ENCODE data around the gene CTRB1.
A peak's percentile ranks its signal among the peaks of the same experiment; 100 is the strongest.

The CTRB1 gene

GRCh38 chr16:75226550-75227360 lies 8.0 kb downstream of the CTRB1 start:
- DNase-seq, result peak; percentile 31

- DNase-seq, result peak; percentile 31
These were observed 8.8 kb downstream of the CTRB1 start for GRCh38 chr16:75227361-75228142.

GRCh38 chr16:75228143-75228976 lies 9.6 kb downstream of the CTRB1 start:
- DNase-seq, result no peak

DNA sequence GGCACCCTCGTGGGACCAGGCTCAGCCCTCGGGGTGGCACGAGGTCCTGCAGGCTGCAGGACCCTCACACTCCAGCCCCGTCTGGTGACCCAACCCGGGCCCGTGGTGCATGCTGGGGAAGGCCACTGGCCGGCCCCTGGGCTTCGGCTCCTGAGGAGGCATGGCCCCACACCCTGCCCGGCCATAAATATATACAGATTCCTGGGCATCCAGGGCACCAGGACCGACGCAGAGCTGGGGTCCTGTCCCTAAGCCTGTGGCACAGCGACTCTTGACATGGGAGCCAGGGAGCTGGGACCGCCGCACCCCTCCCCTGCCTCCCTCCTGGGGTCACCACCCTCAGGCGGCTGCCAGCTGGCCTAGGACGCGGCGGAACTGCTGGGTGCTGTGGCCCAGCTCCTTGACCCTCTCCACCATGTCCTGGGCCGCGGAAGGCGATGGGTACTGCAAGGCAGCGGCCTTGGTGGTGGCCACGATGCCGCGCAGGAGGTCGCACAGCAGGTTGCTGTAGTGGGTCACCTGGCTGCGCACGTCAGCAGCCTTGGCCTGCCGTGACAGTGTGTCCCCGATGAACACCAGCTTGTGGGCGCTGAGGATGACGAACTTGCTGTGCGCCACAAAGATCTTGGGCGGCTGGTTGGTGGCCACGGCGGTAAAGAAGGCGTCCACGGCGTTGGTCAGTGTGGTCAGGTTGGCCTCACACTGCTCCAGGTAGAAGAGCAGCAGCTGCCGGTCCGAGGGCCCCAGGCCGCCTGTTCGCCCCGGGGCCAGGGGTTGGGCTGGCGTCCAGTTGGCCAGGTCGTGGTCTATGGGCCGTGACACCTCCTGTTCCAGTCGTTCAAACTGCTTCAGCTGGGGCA lies 10.6 kb downstream of the CTRB1 start:
- DNase-seq, result peak; percentile 33

- DNase-seq, result no peak
These were observed 11.8 kb downstream of the CTRB1 start for GRCh38 chr16:75230471-75231110.

GRCh38 chr16:75231570-75231969 lies 12.8 kb downstream of the CTRB1 start:
- no peak for DNase-seq

DNA sequence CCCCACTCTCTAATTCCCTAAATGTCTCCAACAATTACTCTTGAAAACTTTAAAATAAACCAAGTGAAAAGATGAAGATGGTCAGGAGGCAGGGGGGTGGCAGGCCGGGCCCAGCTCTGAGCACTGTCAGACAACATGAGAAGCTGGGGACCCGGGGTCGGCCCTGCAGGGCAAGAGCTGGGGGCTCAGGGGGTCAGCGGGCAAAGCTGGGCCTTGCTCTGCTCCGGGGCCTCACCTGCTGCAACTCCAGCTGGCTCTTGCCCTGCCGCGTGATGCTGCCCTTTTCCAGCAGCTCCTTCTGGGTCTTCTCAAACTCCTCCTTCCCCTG lies 14.8 kb downstream of the CTRB1 start:
- DNase-seq, result no peak

DNA sequence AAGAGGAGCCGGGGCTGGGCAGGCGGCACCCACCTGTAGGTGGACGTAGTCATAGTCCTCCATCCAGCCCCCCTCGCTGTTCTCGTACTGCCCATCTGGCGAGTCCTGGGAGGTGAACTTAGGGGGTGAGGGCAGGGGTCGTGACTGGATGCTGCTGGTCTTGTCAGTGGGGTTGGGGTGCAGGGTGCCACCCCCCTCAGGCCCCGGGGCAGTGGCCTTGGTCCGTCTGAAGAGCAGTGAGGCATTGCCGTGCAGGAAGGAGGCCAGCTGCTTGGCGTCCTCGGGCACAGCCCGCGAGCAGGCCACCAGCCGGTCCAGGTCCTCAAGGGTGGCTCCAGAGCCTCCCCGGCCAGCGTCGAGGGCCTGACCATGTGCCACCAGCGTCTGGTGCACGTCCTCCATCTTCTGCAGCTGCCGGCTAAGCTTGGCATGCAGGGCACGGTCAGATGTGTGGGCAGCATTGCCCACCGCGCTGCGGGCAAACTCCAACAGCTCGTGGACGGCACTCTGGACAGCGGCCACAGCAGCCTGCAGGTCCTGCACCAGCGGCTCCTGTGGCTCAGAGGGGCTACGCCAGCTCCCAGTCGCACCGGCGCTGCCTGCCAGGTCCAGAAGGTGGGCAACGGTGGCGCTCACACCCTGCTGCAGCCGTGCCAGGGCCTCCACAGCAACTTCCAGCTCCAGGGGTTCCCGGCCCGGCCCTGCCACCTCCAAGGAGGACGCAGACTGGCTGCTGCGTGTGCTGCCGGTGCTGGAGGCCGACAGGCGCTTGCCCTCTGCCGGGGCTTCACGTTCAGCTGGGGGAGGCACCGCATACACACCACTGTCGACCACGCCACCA lies 16.3 kb downstream of the CTRB1 start:
- peak; percentile 29 for DNase-seq

- DNase-seq, result peak; percentile 22
These were observed 17.0 kb downstream of the CTRB1 start for GRCh38 chr16:75235721-75236193.

- peak; percentile 16 for DNase-seq
These were observed 17.4 kb downstream of the CTRB1 start for GRCh38 chr16:75236232-75236631.

- peak; percentile 38 for DNase-seq
These were observed 18.1 kb downstream of the CTRB1 start for GRCh38 chr16:75236736-75237397.

DNA sequence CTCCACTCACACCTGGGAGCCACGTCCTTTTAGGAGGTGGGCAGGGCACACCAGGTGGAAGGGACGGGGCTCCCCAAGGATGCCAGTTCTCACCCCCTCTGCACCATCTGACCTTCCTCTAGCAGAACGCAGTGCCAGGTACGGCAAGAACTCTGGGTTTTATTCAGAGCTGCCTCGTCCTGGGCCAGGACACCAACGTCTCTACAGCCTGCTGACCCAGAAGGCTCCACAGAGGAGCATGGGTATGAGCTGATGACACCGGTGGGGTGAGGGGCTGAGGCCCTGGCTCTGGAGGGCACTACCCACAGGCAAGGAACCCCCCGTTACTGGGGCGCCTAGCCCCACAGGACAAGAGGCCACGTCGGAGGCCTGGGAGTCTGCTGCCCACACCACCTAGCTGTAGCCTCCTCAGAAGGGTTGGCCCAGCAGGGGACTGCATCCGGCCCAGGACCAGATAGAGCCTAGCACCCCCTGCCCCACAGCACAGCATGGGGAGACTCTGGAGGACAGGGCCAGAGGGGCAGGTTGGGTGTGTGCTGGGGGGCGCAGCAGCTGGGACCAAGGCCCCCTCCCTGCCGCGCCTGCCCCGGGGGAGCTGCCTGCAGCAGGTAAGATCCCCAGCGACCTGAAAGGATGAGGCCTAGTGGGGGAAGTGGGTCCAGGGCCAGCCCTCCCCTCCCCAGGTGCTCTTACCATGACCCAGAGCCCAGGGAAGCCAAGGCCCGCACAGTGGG lies 18.8 kb downstream of the CTRB1 start:
- peak; percentile 48 for DNase-seq

DNA sequence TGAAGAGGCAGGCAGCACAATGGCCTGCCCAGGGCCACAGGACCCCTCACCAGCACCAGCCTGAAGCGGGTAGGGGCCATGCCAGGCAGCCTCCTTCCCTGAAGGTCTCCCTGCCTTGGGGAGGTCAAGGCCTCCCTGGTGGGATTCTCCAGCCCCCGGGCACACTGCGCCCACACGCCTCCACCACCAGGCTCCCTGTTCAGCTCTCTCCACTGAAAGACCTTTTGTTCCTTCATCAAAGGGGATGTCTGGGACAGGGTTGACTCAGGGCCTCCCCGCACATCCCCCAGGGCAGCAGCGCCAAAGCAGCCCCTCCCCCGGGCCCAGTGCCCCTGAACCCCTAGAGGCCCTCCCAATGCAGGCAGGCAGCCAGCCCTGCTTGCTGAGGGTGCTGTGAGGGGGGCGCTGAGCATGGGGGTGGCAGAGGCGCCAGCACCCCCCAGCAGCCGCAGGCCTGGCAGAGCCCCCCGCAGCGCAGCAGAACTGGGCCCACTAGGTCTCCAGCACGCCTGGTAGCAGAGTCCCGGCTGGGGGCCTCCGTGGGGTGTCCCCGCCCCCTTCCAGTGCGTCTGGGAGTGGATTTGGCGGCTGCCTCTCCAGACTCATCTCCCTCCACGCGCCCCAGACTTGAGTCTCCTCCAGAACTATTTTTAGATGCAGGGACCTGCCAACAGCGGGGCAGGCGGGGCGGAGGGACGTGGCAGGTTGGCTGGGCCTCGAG lies 19.5 kb downstream of the CTRB1 start:
- peak; percentile 92 for DNase-seq

DNA sequence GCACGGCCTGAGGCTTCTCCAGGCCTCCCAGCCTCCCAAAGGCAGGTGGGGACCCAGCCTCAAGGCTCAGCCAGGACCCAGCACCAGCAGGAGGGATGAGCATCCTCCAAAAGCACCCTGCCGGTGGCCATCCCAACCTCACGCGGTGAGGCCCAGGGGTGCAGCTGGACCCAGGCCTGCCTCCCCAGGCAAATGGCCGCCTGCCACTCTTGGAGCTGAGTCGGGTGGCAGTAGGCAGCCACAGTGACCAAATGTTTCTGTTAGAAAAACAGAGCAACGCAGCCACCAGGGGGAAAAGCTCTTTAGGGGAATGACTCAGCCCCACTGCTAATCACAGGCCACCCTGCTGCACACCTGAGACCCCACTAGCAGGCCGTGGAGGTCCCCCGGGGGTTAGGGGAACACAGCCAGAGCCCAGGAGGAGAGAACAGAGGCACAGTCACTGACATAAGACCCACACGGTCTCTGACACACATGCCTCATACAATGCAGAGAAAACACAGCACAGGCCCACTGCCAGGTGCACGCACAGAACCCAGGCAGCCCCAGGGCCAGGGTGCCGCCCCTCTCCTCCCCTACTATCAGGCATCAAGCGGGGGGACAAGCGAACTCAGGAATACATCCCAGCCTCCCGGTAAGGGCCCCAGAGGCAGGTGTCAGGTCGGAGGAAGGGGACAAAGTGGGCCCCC lies 20.2 kb downstream of the CTRB1 start:
- peak; percentile 54 for DNase-seq

DNA sequence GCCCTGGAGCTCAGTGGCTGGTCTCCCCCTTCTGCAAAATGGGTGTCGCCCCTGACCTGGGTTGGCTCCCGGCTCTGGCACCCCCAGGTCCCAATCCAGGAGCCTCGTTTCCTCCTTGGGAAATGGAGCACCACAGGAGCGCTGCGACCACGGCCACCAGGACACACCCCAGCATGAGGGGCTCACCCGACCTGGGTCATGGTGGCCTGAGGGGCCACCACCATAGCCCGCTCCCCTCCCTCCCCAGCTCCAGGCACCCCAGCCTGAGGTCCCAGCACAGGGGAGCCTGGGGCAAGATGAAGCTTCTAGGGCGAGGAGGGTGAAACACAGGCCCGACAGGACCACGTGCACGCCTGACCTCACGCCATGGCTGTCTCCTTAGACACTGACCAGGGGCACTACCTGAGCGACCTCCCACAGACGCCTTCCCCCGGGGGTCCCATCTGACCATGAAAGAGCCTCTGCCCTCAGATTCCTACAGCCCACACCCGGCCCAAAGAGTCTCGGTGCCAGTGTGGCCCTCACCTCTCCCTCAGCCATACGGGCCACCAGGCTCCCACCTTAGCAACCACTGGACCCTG lies 20.8 kb downstream of the CTRB1 start:
- no peak for DNase-seq

- peak; percentile 28 for DNase-seq
These were observed 21.8 kb downstream of the CTRB1 start for GRCh38 chr16:75240633-75241032.

GRCh38 chr16:75241412-75241811 lies 22.6 kb downstream of the CTRB1 start:
- DNase-seq, result peak; percentile 20

DNA sequence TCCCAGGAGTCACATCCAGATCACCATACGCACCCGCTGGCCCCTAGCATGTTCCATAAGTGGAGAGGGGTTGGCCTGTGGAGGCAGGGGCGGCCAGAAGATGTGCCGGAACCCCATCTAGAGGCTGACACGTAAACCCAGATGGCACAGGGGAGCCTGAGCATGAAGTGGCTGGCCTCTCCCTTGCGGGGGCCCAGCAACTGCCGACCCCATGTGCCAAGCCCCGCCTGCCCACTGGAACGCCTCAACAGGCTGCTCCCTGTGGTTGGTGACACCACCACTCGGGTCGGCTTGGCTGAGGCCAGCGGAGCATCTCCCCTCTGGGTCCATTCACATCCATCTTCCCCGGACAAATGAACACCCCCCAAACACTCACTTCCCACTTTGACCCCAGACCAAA lies 23.2 kb downstream of the CTRB1 start:
- peak; percentile 35 for DNase-seq
